HFFc6 (cell line): ENCODE measurements around the gene INTS6L. TPM values are rescaled to one million over a fixed set of nuclear protein-coding genes. Genes with fewer than 3 reads are reported as not detected.

Source experiments
- DNase-seq: peaks from one replicate; pipeline ENCODE4 v3.0.0-alpha.2; 2018
- H3K27ac Mint-ChIP-seq: 2 replicates; pipeline ENCODE4 v1.8.0; 2020; ENCODE audit warnings: mild to moderate bottlenecking, mixed read lengths
- H3K27me3 Mint-ChIP-seq: 2 replicates; pipeline ENCODE4 v1.8.0; 2021; ENCODE audit warnings: mild to moderate bottlenecking, moderate library complexity, mixed read lengths; ENCODE audit not compliant: insufficient read depth
- H3K36me3 Mint-ChIP-seq: 2 replicates; pipeline ENCODE4 v1.8.0; 2021; ENCODE audit warnings: low read depth, mixed read lengths
- H3K4me1 Mint-ChIP-seq: 2 replicates; pipeline ENCODE4 v1.8.0; 2020; ENCODE audit warnings: low read depth, mixed read lengths
- H3K4me3 Mint-ChIP-seq: 2 replicates; pipeline ENCODE4 v1.8.0; 2020; ENCODE audit warnings: mild to moderate bottlenecking, moderate library complexity, mixed read lengths
- H3K9me3 Mint-ChIP-seq: 2 replicates; pipeline ENCODE4 v1.8.0; 2020; ENCODE audit warnings: mild to moderate bottlenecking, mixed read lengths
- CTCF ChIP-seq: fragments of 200-600 bp; sonication (generic); IDR thresholded peaks from 2 replicates; pipeline ENCODE4 v1.5.0; 2021; ENCODE audit warnings: antibody characterized with exemption, mild to moderate bottlenecking
- total RNA-seq, 6 experiments: library from RNA; stranded (reverse); fragmentation: NEBNext Ultra II Directional; extraction: Animal tissue kit (Norgen Biotek cat#: 25700); gene quantifications; 2 replicates in 1 of 6; 3 replicates in 5 of 6; pipeline ENCODE4 v1.2.3, GENCODE V29; 2021

INTS6L gene
- total RNA-seq, 6 experiments from 2014 or later = 1.3 to 2.0 (median 1.8) TPM

GRCh38 chrX:135497736-135498135 lies 22.7 kb upstream of the INTS6L start:
- DNase-seq = no peak
- H3K36me3 Mint-ChIP-seq = no peaks in the 10 kb centered on the region
- H3K4me3 Mint-ChIP-seq = no peak overlapping the region
- H3K4me1 Mint-ChIP-seq = no peaks in the 10 kb centered on the region
- H3K27ac Mint-ChIP-seq = no peak overlapping the region
- no peak for TF ChIP-seq CTCF
- no peaks in the 10 kb centered on the region for H3K9me3 Mint-ChIP-seq
- peaks cover 5% of the 10 kb centered on the region; the same call in 1 of the 2 replicates for H3K27me3 Mint-ChIP-seq

GRCh38 chrX:135498236-135498635 lies 22.2 kb upstream of the INTS6L start:
- Mint-ChIP-seq H3K27ac (no peak overlapping the region), H3K27me3 (peaks cover 5% of the 10 kb centered on the region; the same call in 1 of the 2 replicates), H3K36me3 (no peaks in the 10 kb centered on the region), H3K9me3 (no peaks in the 10 kb centered on the region), H3K4me1 (no peaks in the 10 kb centered on the region), H3K4me3 (no peak overlapping the region)
- no peak for DNase-seq
- TF ChIP-seq CTCF = no peak

- no peak for DNase-seq
- Mint-ChIP-seq H3K27me3 (peaks cover 5% of the 10 kb centered on the region; the same call in 1 of the 2 replicates), H3K27ac (no peak overlapping the region), H3K9me3 (no peaks in the 10 kb centered on the region), H3K36me3 (no peaks in the 10 kb centered on the region), H3K4me1 (no peaks in the 10 kb centered on the region), H3K4me3 (no peak overlapping the region)
- TF ChIP-seq CTCF = no peak
These were observed 15.1 kb upstream of the INTS6L start for GRCh38 chrX:135505351-135505750.

GRCh38 chrX:135509885-135510284 lies 10.6 kb upstream of the INTS6L start:
- no peak for TF ChIP-seq CTCF
- DNase-seq = no peak
- Mint-ChIP-seq H3K9me3 (no peaks in the 10 kb centered on the region), H3K27ac (no peak overlapping the region), H3K36me3 (no peaks in the 10 kb centered on the region), H3K27me3 (peaks cover 4% of the 10 kb centered on the region; the same call in 1 of the 2 replicates), H3K4me3 (no peak overlapping the region), H3K4me1 (no peaks in the 10 kb centered on the region)

- Mint-ChIP-seq H3K27ac (no peak overlapping the region), H3K27me3 (peaks cover 6% of the 10 kb centered on the region; the same call in 1 of the 2 replicates), H3K9me3 (no peaks in the 10 kb centered on the region), H3K4me1 (no peaks in the 10 kb centered on the region), H3K36me3 (no peaks in the 10 kb centered on the region), H3K4me3 (no peak overlapping the region)
- no peak for DNase-seq
- TF ChIP-seq CTCF = no peak
These were observed 7.8 kb upstream of the INTS6L start for GRCh38 chrX:135512508-135513129.
